GM12878 (cell line): ENCODE data around the gene CA10.

ENCODE experiments used
- CTCF ChIP-seq, 3 experiments: IDR thresholded peaks in 2 of 3; conservative IDR thresholded peaks in 1 of 3; 2 replicates each; pipeline ENCODE4 v1.5.1; 2011; ENCODE audit warnings: low read depth in 3 of 3, low read length in 3 of 3, mild to moderate bottlenecking in 3 of 3, control low read depth in 2 of 3, moderate library complexity in 2 of 3, inconsistent platforms in 1 of 3, mixed read lengths in 1 of 3; ENCODE audit not compliant: control insufficient read depth in 2 of 3, insufficient read depth in 1 of 3; ENCODE audit errors: extremely low read depth in 1 of 3
- RELA ChIP-seq: fragments of 450-650 bp; IDR thresholded peaks from 2 replicates; pipeline ENCODE4 v1.8.0; 2014; ENCODE audit warnings: borderline replicate concordance; ENCODE audit not compliant: partially characterized antibody

DNA sequence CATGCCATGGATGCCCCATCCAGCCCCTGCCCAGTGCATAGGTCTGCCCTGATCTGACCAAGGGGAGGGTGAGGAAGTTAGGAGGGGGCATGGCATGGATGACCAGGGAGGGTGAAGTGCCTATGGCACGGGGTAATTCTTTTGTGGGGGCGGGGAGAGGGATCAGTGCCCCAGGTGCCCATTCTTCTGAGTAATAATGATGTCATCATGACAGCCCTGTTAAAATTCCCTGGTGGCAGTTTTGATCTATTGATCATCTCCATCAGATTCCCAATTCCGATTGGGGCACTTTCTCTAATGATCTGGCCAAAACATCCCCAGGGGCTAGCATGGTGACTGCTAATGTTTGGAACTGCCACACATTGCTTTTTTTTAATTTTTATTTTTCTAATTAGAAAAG lies 506.0 kb downstream of the CA10 start:
- no peak for TF ChIP-seq CTCF (IDR thresholded peaks at IDR 0.05 in 2 of 3, conservative IDR thresholded peaks at IDR 0.05 in 1 of 3; ENCODE audit: control insufficient read depth in 2 of 3, extremely low read depth in 1 of 3, insufficient read depth in 1 of 3, low read depth in 3 of 3, low read length in 3 of 3)
- no peak for TF ChIP-seq RELA
